ENCODE measurements around the gene ASIC4. TPM values are rescaled to one million over a fixed set of nuclear protein-coding genes. Genes with fewer than 3 reads are reported as not detected.

The ASIC4 gene
- polyA plus RNA-seq, 3 donors: 0.07 to 0.14 (median 0.11) TPM

DNA sequence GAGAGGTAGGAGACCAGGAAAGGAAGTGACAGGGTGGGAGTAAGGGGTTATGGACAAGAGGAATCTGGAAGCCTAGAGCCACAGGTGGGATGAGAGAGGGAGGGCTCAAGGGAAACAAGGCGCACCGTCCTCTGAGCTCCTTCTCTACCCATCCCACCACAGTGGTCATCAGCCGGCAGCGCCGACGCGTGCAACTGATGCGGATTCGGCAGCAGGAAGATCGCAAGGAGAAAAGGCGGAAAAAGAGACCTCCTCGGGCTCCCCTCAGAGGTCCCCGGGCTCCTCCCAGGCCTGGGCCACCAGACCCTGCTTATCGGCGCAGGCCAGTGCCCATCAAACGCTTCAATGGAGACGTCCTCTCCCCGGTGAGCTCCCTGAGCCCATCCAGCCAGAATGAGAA lies 34.7 kb downstream of the ASIC4 start:
- no peak for DNase-seq (ENCODE audit: low read depth in 3 of 3, low spot score in 2 of 3)

DNA sequence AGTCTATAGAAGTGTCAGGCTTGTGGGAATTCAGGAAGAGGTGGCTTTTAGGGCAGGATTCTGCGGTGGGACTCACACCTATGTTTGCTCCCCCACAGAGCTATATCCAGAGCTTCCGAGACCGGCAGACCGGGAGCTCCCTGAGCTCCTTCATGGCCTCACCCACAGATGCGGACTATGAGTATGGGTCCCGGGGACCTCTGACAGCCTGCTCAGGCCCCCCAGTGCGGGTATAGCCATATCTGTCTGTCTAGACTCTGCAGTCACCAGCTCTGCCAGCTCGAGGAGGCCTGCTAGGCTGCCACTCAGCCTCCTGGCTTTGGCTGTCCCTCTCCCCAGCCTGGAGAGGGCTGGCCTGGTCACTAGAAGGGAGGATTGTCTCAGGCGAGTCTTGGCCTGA lies 35.3 kb downstream of the ASIC4 start:
- no peak for DNase-seq (ENCODE audit: low read depth in 3 of 3, low spot score in 2 of 3)

DNA sequence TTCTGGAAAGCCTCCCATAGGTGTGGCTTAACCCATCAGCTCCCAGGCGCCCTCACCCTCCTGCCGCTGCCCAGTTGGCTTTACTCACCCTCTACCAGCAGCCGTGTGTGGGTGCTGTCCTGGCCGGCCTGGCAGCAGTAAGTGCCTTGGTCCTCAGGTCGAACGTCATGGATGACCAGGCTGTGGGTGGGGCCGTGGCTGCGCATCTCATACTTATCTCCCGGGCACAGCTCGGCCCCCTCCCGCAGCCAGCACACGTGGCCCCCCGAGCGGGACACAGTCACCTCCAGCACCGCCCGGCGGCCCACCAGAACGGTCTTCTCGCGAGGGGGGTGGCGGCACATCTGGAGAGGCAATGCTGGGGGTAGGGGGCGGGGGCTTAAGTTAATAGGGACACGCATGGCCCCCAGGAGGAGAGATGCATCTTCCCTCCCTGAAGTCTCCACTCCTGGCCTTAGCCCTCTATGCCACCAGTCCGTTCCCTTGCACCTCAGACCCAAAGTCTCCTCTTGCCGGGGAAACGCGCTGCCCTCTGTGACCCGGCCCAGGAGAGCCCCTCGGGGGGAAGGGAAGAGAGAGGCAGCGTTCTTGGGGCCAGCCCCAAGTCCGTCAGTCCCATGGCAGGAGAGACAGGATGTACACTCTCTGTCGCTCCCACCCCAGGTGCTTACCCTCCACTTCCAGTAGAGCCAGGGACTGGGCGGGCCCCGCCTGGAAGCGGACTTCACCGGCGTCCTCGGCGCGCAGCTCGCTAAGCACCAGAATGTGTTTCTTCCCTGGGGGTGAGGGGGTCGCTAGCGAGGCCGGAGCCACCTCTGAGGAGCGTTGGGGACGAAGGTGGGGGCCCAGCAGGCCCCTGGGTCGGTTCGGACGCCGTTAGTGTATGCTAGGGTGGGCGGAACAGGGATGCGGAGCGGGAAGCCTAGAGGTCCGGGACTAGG lies 37.4 kb downstream of the ASIC4 start:
- no peak for DNase-seq (ENCODE audit: low read depth in 3 of 3, low spot score in 2 of 3)

DNA sequence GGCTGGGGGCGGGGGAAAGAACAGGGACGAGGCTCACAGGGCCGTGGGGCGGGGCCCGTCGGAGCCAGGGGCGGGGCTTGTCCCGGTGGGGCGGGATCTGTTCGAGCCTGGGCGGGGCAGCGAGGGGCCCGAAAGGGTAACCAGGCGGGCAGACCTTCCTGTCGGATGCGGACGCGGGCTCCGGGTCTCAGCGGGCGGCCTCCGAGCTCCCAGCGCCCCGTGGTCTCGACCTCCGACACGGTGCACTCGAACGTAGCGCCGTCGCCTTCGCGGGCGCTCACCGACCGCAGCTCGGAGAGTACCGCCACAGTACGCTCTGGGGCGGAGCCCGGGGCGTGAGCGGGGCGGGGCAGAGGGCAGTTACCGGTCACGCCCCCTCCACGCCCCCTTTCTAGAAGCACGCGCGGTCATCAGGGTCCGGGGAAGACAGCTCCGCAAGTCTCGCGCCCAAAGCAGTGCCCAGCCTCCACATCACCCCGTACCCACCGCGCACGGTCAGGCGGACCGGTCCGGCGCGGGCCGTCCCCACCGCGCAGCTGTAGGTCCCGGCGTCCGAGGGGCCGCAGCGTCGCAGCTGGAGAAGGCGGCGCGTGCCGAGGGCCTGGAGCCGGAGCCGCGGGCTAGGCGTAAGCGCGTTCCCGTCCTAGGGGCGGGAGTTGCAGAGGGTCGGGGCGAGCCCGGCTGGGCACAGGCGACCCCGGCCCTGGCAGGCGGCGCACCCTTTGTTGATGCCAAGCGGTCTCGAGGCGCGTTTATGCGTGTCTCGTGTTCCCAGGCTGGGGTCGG lies 38.3 kb downstream of the ASIC4 start:
- DNase-seq (ENCODE audit: low read depth in 3 of 3, low spot score in 2 of 3): peak in 1 of 3 donors; percentile 76

DNA sequence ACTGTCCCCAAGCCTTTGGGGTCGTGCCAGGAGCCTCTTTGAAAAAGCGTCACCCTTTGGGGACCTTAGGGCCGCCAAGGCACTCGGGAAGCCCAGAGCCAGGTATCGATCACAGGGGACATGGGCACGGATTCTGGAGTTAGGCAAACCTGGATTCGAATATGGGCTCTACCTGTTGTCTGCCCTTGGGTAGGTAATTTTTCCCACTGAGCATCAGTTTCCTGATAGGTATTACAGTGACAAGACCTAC lies 38.8 kb downstream of the ASIC4 start:
- no peak for DNase-seq (ENCODE audit: low read depth in 3 of 3, low spot score in 2 of 3)

DNA sequence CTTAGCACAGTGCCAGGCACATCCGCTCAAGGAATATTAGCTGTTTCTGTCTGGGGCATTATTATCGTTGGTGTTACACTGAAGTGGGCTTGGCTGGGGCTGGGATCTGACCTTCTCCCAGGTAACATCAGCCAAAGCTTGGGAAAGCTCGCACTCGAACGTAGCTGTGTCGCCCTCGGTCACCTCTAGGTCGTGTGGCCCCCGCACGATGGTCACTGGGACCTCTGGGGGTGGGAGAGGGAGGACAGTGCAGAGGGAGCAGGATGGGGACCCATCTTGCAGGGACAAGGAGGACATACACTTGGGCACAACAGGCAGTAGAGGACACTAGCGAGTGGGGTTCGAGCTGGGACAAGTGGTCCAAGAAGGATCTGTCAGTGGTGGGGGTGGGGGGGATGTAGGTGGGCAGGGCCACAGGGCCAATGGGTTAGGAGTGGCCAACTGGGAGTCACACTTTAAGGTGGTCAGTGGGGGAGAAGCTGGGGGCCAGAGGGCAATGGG lies 39.2 kb downstream of the ASIC4 start:
- no peak for DNase-seq (ENCODE audit: low read depth in 3 of 3, low spot score in 2 of 3)

DNA sequence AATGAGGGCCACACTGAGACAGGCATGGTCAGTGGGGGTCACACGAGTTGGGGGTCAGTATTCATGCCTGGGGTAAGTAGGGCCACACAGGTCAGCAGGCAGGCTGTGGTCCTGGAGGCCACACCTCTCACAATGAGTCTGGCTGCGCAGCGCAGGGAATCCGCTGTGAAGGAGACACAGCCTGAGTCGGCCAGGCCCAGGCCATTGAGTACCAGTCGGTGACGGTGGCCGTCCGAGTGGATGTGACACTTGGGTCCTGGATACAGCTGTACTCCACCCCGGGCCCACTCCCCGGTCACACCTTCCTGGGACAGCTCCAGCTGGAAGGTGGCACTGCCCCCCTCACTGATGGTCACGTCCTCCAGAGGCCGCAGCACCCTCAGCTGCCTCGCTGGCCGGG lies 40.1 kb downstream of the ASIC4 start:
- no peak for DNase-seq (ENCODE audit: low read depth in 3 of 3, low spot score in 2 of 3)

DNA sequence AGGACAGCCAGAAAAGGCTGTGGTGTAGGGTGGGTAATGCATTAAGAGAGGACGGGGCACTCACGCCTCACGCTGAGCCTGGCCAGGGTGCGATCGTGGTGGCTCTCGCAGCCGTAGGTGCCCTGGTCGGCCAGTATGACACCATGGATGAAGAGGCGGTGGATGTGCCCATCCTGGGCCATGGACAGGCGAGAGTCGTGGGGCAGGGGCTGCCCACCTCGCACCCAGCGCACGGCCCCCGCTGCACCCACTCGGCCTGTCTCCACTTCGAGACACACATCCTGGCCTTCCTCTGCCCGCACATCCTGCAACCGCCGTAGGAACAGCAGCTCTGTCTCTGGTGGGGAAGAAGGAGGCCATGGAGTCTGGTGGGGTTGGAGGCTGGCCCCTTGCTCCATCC lies 41.7 kb downstream of the ASIC4 start:
- no peak for DNase-seq (ENCODE audit: low read depth in 3 of 3, low spot score in 2 of 3)

DNA sequence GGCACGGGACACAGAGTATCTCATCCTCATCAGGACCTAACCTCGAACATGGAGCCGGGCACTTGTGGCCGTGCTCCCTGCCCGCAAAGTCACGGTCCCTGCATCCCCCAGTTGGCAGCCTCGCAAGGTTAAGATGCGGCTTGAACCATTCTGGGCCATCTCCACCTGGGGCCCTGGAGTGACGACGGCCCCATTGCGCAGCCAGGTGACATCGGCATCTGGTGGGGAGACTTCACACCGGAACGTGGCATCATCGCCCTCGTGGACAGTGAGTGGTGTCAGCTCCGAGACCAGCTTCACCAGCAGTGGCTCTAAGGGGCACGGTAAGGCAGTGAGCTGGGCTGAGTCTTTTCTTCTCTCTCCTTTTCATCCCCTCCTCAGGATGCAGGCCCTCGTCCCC lies 42.1 kb downstream of the ASIC4 start:
- no peak for DNase-seq (ENCODE audit: low read depth in 3 of 3, low spot score in 2 of 3)

DNA sequence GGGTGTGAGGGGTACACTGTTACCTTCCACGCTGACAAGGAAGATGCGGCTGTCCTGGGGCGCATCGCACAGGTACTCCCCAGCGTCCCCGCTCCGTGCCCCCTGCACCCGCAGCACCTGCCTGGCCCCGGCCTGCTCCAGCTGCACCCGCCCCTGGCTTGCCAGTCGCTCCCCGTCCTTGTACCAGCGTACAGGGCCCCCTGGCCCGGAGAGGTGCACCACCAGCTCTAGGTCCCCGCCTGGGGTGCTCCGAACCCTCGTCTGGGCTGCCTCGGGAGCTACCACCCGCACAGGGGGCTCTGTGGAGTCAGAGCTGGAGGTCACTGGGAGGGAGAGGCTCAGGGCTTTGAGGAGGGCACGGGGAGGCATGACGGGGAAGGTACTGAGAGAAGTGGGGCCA lies 43.0 kb downstream of the ASIC4 start:
- DNase-seq (ENCODE audit: low read depth in 3 of 3, low spot score in 2 of 3): no peak

DNA sequence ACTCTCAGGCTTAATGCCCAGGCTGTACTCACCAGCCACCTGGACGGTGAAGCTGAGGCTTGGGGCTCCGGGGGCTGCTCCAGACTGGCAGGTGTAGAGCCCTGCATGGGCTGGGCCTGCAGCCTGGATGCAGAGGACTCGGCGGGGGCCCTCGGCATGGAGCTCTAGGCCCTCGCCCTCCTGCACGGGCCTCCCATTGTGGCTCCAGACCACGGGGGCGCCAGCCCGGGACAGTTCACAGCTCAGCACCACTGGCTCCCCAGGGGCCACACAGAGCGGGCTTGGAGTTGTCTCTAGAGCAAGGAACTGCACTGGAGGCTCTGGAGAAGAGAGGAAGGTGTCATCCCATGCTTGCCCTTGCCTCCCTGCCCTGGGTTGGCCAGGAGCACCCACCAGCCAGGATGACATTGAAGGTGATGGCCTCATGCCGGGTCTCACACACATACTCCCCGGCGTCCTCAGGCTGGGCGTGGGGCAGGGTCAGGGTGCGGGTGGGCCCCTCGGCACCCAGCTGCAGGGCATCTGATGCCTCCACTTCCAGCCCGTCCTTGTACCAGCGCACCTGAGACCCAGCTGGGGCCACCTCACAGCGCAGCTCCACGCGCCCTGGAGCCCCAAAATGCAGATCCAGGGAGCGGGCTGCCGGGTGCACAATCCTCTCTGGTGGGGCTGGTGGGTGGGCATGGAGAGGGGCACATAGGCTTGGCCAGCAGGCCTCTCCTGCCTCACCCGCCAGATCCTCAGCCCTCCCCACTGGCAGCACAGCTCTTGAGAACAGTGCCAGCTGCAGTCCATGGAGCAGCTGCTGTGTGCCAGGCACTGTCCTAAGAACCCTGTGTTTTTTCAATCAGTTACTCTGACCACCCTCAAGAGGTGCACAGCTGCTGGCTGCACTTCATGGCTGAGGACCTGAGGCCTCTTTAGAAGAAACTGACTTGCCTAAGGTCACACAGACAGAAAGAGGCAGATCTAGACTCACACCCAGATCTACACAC lies 43.8 kb downstream of the ASIC4 start:
- DNase-seq (ENCODE audit: low read depth in 3 of 3, low spot score in 2 of 3): no peak

DNA sequence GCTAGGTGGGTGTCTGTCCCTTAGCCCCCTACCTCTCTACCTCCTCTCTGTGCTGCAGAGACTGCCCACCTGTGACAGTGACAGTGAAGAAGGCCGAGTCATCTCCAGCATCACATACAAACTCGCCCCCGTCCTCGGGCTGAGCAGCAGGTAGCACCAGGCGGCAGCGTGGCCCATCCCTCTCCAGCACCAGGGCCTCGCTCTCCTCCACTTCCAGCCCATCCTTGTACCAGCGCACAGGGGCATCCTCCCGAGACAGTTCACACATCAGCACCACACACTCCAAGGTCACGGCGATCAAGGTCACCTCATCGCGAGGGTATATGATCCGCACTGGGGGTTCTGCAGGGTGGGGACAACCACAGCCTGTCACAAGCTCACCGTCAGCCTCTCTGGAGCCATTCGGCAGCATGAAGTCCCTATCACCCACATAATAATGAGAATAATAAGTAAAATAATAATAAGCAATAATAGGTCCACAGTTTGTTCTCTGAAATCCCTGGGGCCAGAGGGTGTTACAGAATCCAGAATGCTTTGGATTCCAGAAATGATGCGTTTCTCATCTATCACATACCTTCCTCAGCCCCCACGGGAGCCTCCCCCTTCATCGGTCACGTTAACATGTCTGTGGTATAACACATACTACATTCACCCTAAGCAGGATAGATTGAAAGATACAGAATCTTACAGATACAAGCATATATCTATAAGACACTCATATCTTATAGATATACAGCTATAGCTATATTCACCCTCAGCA lies 45.1 kb downstream of the ASIC4 start:
- no peak for DNase-seq (ENCODE audit: low read depth in 3 of 3, low spot score in 2 of 3)

DNA sequence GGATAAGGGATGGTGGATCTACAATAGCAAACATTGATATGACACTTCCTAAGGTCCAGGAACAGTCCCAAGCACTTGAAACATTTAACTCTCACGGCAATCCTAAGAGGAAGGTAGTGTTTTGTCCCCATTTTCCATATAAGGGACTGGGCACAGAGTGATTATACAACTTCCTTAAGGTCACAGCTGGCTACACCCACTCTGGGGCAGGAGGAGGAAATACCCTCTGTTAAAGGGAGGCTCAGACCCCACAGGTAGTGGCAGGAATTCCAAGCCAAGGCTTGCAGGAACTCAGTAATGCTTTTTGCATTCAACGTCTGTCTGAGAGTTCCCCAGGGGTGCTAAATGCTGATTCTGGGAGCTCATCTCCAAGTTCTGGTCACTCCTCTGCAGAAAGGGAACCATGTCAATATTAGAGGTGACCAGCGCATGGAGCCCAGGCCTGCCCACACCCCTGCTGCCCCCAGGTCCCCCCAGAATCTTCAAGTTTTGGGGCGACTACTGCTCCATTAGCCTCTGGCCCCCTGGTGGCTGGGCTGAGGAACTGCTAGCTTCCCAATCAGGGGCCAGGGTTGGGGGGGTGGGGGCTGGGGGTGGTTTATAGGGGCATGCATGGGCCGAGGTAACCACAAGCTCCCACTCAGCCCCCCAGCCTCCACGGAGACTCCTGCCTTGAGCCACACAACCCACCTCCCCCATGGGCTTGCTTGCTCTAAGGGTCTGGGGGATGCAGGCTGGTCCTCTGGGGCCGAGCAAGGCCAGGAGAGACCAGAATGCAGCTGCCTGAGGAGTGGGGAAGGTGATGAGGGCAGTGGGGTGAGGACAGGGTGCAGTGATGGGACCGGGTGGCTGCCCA lies 46.0 kb downstream of the ASIC4 start:
- DNase-seq (ENCODE audit: low read depth in 3 of 3, low spot score in 2 of 3): no peak

DNA sequence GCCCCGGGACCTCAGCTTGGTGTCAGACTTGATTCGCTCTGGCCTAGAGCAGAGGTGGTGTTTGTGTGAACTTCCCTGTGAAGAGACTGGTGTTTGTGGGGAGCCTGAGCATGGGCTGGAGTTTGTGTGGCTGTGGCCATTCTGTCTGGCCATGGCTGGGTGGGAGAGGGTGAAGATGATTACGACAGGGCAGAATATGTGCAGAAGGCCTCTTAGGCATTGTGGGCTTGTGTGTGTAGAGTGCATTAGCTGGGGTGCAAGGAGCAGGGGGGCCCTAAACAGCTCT lies 46.6 kb downstream of the ASIC4 start:
- DNase-seq (ENCODE audit: low read depth in 3 of 3, low spot score in 2 of 3): no peak

DNA sequence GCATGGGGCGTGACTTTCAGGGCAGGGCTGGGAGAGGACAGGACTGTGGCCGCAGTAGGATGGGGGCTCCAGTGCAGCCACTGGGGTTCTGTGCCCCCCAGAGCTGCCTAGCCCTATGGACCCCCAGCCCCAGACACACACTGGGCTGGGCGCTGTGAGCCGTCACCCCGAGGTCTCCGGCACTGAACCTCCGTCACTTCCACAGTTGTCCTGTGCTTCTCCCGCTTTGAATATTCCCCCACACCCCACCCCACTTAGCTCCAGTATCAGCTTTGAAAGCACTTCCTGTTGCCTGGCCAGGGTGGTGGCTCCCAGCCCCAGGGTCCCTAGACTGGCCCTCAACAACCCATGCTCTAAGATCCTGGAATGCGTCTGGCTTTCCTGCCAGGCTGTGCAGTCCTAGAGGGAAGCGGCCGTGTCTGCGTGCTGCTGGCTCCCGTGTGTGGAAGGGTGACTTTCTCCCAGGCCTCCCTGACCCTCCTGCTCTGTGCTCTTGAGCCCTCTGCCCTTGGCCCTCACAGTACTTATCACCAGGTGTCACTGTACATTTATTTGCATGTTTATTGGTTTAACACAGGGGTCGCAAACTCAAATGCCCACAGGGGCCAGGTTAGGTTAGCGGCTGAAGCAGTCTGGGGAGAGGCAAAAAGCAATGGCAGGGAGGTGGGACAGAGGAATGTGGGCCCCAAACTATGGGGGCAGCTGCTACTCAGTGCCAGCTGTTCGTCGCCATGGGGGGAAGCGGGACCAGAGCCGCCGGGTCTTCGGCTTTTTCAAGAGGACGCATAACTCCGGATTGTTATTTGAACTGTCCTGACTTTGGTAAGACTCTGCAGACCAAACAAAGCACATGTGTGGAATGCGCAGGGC lies 47.1 kb downstream of the ASIC4 start:
- DNase-seq (ENCODE audit: low read depth in 3 of 3, low spot score in 2 of 3): no peak

DNA sequence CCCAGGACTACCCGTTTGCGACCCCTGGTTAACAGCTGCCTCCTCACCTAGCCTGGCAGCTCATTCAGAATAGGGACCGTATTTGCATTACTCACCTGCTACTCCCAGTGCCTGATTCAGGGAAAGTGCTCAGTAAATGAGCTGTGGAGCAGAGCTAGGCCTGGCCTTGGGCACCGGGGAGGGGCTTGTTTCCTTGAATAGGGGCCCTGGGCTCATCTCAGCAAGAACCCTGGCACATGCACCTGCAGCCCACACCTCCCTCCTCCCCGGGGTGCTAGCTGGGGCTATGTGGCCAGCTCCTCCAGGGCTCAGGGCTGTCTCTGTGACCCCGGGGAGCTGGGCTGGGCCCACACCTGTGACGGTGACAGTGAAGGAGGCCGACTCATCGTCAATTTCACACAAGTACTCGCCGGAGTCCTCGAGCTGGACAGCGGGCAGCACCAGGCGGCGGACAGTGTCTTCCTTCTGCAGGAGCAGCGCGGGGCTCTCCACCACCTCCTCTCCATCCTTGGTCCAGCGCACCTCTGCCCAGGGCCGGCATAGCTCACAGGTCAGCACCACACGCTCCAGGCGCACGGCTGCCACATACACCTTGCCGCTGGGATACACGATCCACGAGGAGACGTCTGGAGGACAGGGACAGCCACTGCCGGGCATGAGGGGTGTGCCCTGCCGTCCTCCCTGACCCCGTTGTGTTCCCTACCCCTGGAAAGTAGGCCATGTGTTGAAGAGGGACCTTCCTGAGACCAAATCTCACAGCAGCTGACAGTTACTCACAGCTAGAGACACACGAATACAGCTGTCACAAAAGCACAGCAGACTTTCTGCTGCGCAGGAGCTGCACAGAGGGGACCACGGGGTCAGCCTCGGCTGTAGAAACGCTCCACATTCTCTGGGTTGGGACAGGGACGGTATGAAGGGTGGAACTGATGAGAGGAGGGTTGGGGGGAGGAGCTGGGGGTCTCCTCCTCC lies 48.1 kb downstream of the ASIC4 start:
- DNase-seq (ENCODE audit: low read depth in 3 of 3, low spot score in 2 of 3): no peak

DNA sequence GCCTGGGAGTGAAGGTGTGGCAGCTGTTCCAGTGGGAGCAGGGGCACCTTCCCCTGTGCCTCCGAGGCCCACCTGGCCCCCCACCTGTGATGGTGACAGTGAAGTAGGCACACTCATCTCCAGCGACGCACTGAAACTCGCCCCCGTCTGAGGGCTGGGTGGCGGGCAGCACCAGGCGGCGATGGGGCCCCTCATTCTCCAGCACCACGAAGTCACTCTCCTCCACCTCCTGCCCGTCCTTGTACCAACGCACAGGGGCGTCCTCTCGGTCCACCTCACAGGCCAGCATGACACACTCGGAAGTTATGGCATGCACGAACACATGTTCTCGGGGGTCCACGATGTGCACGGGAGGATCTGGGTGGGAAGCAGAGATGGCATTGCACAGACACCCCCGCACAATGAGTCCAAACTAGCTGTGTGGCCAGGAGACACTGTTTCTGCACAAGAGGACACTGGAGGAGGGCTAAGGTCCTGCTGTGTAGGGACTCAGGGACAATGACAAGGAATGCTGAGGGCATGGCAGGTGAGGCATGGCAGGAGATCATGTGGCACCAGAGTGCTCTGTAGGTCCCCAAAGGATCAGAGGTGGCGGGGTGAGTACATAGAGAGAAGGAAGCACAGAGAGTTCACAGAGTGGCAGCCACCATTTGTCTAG lies 49.1 kb downstream of the ASIC4 start:
- DNase-seq (ENCODE audit: low read depth in 3 of 3, low spot score in 2 of 3): no peak
